CD4-positive, alpha-beta T cell treated with Interferon alpha-2 for 1 hour (primary cell): ENCODE results near the gene CRTAC1.
A peak's percentile ranks its signal among the peaks of the same experiment; 100 is the strongest.

ENCODE experiments used
- DNase-seq, 2 donors: peaks; one replicate each; pipeline ENCODE4 v3.0.0-alpha.2; 2020 to 2022

The CRTAC1 gene

GRCh38 chr10:97892506-97892905 is 137.9 kb downstream of the CRTAC1 start:
- DNase-seq: no peak

- no peak for DNase-seq
Observed at GRCh38 chr10:97891497-97892167, 138.8 kb downstream of the CRTAC1 start.

GRCh38 chr10:97889461-97890265 is 140.8 kb downstream of the CRTAC1 start:
- DNase-seq: no peak

DNA sequence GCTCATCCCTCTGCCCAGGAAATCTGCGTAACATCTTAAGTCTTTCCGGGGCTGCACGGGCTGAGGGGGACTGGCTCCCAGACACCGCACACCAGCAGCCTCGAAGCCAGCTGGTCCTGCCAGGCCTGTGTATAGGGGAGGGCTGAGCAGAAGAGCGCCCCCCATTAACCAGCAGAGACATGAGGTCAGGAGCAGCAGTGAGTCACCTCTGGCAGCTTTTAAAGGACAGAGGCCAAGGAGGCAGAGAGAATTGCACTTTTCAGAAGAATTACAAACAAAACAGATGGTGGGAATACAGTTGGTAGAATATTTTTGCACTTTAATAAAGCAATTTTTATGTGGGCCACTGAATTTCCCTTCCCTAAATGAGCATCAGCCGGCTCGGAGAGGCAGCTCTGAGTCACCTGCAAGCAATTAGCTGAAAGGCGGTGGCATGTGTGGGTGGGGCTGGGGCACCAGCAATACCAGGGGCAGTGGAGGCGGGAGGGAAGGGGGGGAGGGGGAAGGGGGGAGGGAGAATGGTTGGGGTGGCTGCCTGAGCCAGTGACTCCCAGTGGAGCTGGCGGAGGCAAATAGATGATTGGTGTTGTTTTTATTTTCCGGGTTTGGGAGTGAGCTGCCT is 141.7 kb downstream of the CRTAC1 start:
- DNase-seq: no peak

GRCh38 chr10:97888134-97888533 is 142.3 kb downstream of the CRTAC1 start:
- no peak for DNase-seq

DNA sequence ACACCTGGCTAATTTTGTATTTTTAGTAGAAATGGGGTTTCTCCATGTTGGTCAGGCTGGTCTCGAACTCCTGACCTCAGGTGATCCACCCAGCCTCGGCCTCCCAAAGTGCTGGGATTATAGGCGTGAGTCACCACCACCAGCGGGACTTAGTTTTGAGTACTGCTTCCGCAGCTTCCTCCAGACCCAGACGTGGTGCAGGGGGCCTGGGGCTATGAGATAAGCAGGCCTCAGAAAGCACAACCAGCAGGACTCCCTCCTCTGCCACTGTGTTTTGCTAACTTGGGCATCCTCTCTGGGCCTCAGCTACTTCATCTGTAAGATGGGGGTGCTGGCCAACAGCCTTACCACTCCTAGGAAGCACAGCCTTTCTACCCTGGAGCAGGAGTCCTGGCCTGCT is 143.0 kb downstream of the CRTAC1 start:
- no peak for DNase-seq

GRCh38 chr10:97886286-97886685 is 144.1 kb downstream of the CRTAC1 start:
- no peak for DNase-seq

- DNase-seq: no peak
Observed at GRCh38 chr10:97883092-97883485, 147.3 kb downstream of the CRTAC1 start.

GRCh38 chr10:97882142-97883091 is 148.0 kb downstream of the CRTAC1 start:
- DNase-seq: no peak

DNA sequence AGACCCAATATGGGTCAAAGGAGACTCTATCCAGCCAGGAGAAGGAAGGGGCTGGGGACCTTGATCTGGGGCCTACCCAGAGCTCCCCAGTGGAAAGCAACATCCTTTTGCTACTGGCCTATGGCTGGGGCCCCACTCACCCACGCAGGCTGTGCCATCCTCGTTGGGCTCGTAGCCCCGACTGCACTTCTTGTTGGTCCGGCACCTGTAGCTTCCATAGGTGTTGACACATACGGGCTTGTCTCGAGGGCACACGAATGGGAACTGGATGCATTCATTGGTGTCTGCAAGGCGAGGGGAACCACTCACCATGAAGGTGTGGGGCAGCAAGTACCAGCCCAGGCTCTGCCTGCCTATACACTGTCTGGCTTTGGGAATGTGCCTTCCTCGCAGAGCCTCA is 150.3 kb downstream of the CRTAC1 start:
- DNase-seq: no peak

- DNase-seq: no peak
Observed at GRCh38 chr10:97879241-97879640, 151.2 kb downstream of the CRTAC1 start.

- DNase-seq: no peak
Observed at GRCh38 chr10:97876402-97876801, 154.0 kb downstream of the CRTAC1 start.

GRCh38 chr10:97875391-97875790 is 155.0 kb downstream of the CRTAC1 start:
- DNase-seq: no peak

GRCh38 chr10:97874332-97874731 is 156.1 kb downstream of the CRTAC1 start:
- DNase-seq: no peak

DNA sequence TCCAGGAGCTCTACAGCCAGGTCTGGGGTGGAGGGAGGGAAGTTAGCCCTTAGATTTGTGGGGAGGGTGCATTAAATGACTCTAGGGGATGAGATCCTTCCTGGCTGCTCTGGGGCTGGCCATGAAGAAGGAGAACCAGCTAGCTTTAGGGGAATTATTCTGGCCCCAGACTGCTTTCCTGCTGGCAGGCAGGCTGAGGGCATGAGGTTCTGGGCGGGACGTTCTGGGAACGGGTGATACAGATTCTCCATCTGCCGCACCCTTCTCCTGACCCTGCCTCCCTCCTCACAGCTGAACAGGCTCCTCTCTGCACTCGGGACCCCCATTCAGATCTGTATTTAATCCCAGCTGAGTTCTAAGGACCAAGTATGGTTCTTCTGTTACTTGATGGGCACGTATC is 156.9 kb downstream of the CRTAC1 start:
- no peak for DNase-seq

DNA sequence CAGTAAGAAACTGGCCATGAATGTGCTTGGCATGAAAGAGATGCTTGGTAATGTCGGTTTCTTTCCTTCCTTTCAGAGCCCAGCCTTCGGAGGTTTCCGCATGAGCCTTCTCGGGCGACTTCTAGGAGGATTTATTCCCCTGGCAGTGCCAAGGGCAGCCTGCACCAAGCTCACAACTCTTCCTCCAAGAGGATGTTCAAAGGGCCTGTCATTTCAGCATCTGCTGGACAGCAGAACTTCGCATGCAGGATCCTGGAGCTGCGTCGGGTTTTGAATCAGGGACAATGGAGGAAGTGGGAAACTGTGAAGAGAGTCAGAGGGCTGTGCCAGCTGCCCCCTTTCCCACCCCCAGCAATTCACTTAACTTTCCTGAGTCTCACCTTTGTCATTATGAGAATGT is 159.4 kb downstream of the CRTAC1 start:
- no peak for DNase-seq

DNA sequence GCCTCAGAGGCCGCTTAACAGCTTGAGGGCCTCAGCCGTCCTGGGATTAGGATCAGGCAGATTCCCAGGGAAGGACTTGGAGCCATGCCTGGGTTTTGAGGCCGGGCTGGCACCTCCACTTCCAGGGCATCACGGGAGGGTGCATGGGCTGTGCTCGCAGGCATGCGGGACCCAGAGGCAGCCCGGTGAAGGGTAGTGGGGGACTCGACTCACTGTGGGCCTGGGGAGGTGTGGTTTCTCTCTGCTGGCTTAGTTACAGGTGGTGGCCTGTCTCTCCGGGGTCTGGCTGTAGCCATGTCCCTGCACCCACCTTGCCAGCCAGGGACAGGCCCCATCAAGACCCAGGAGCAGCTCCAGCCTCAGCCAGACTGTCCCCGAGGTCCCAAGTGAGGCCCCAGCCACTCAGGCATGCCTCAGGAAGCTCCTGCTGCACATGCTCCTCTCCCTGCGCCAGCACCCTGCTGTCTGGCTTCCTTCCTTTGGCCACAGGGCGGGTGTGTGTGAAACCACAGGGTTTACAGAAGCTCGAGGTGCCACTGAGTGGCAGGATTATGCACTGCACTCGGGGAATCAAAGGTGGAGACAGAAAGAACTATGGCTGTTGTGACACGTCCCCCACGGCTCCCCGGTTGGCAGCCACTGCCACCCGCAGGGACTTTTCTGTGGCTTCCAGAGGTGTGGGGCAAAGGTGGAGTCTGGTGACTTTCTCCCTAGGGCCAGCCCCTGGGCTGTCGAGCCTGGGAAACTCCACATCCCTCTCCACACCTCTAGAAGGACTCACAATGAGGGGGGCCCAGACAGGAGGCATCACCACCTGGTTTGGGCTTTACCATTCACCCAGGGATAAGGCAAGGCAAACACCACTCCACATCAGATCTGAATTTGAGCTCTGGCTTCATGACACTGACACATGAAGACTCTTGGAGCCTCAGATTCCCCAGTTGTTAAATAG is 161.1 kb downstream of the CRTAC1 start:
- peak; percentile 81 to 89 for DNase-seq

DNA sequence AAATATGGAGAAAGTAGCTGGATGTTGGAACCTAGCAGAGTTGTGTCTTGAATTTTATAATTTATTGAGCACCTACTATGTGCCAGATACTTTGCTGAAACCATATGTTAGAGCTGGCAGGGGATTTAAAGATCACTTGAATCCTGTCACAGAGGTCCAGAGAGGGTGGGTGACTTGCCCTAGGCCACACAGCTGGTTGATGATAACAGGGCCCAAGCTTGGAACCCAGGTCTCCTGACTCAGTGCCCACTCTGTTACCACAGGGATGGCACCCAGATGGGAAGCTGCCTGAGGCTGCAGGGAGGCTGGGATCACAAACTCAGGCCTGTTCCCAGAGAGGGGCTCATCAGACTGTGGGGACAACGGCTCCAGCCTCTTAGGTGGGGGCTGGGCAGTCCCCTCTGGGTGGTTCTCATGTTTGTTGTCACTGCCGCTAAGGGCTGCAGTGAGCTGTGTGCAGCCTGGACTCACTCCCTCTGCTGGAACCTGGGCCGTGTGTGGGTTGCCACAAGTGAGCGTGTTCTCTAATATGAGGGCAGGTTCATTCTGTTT is 162.2 kb downstream of the CRTAC1 start:
- no peak for DNase-seq

DNA sequence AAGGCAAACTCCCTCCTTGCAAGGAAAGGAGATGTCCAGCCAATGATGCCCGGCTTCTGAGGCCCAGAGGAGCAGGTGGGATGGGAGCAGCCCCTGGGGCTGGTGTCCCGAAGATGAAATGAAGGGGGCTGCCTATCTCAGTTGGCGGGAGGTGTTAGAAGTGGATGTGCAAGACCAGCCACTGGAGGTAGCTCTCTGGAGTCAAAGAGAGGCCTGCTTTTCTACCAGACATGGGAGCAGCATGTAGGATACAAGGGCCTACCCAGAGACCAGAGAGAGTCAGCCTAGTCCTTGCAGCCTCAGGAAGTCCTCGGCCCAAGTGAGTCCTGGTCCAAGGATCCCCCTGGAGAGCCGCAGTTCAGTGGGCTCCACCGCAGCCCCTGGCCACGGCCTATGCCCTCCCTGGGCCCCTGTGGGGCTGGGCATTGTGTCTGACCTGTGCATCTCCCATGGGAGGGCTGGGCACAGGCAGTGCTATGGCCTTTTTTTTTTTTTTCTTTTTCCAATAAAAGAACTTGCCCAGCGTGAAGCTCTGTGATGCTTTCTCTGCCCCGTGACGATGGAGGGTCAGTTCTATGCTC is 163.1 kb downstream of the CRTAC1 start:
- no peak for DNase-seq

DNA sequence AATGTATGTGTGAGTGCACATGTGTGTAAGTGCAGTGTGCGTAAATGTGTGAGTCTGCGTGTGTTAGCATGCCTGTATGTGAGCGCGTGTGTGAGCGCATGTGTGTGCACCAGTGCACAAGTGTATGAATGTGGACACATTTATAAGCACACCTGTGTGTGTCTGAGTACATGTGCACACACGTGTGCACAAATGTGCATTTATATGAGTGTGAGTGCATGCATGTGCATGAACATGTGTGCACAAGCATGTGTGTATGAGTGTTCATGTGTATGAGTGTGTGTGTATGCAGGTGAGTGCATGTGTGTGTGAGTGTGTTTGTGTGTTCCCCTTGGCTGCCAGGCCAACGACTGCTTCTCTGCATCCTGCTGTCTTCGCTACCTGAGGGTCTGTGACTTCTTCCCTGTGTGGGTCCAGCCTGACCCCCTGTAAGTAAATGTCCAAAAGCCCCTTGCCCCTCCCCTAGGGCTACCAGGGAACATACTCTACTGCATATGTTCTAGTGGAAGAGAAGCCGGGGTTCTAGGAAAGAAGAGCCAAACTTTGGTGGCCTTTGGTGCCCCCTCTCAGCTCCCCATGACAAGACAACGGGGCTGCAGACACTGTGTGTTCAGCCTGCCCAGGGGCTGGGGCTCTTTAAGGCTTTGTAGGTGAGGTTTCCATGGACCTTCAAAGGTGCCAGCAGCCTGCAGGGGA is 163.7 kb downstream of the CRTAC1 start:
- DNase-seq: no peak
